Measurements from ENCODE around the gene CFAP221.

CFAP221 gene

DNA sequence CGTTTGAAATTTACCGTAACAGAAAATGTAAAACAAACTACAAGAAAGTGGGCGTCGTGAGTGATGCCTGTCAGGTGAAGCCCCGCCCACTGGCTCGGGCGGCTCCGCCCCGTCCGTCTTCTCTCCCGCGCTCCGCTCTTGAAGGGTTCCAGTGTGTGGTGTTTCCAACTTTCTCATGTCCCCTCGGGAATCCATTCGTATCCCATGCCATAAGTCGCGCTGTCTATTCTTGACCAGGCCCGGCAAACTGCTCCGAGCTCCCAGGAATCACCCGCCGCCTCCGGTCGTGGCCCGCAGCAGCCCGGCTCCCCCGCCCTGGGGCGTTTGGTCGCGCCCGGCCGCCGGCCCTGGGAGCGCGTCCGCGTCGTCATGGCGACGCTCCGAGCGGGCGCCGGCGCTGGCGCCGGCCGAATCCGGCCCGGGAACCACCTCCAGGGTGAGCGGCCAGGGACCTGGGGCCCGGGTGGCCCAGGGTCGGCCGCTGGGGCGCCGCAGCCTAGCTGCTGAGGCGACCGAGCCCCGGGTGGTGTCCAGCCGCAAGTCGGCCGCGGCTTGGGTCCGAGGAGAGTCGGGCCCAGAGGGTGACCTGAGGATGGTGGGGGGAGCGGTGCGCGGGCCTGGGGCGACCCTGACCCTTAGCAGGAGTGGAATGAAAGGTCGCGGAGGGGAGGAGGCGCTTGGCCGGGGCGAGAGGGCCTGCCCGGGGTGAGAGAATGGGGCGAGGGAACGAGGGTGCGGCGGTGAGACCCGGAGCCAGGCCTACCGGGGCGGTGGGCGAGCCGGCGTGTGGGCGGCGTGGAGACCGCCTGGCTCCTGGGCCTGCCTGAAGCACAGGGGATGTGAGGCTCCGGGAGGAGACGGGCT is at the start of gene CFAP221:
Gene CFAP221, plus strand, starts transcription at position 375 of the 864 bp plus-strand sequence. CDS start 1,683 bp downstream, outside the sequence.
- DNase-seq (ENCODE audit: low read depth in 3 of 3): peak in 2 of 3 experiments; percentile 8 to 63

DNA sequence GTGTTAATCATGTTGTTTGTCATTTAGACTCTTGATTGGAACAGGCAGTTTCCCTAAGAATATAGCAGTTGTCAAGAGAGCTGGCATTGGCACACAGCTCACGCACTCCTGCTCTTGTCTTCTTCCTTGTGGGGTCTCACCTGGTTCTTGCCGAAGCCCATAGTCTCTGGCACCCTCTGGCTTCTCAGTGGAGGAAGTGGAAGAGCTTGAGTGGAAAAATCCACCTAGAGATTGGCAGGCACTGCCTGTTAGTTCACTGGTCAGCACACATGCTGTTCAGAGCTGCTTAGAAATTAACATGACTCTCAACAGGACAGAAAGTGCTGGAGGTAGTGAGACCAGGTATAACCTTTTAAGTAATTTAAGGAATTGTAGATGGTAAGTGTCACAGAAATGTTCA is 48.3 kb upstream of the CFAP221 start:
- DNase-seq (ENCODE audit: low read depth in 3 of 3): no peak

DNA sequence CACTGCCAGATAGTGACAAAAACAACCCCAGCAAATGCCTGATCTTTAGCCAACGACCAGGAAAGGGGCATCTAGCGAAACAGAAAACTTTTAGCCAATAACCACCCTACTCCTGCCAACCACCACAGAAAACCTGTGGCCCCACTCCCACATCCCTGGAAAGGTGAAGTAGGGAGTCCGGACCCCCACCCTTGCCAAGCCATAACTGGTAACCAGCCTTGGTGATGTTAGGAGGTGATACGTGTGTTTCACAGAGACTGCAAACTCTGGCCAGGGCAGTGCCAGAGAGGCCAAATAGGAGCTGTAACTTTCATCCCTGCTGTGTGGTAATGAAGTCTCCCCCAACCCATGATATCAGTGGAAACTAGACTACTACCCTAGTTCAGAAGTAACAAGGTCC is 47.6 kb upstream of the CFAP221 start:
- DNase-seq (ENCODE audit: low read depth in 3 of 3): no peak

DNA sequence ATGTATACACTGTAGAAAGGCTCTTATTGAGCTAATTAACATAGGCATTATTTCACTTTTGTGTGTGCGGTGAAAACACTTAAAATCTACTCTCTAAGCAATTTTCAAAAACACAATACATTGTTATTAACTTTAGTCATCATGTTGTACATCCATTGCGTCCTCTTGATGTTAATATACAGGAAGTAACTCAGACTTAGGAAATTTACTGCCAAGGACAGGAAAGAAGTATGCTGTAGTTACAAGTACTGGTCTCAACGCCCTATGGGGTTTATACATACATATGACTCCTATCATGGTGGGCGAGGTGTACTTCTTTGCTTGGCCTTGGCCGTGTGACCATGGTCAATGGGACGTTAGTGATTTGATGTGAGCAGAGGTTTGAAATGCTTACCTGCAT is 35.5 kb upstream of the CFAP221 start:
- no peak for DNase-seq (ENCODE audit: low read depth in 3 of 3)

DNA sequence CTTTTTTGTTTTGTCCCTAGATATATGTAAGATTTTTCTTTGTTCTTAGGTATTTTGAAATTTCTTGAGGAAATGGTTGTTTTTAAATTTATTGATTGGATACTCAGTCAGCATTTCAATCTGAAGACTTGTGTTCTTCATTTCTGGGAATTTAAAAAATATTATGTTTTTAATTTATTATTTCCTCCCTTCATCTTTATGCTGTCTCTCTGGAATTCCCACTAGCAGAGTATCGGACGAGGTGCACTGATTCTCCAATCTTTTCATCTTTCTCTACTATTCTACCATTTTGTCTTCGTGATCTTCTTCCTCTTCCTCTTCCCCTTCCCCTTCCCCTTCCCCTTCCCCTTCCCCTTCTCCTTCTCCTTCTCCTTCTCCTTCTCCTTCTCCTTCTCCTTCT is 32.3 kb upstream of the CFAP221 start:
- DNase-seq (ENCODE audit: low read depth in 3 of 3): no peak

DNA sequence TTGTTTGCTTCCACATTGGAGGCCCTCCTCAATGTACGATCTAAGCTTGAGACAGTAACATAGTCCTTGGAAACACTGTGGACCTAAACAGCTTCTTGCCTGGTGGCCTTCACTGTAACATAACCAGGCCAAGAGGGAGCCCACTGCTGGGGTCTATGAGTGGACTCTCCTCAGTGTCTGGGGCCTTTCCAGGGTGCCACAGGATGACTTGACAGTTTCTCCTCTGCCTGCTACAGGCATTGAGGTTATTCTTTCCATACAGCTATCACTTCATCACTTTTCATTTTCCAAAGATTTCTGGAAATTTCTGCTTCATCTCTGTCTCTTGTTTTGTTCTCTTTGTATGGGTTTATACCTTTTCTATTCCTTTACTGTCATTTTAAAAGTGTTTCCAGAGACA is 31.3 kb upstream of the CFAP221 start:
- DNase-seq (ENCODE audit: low read depth in 3 of 3): no peak

DNA sequence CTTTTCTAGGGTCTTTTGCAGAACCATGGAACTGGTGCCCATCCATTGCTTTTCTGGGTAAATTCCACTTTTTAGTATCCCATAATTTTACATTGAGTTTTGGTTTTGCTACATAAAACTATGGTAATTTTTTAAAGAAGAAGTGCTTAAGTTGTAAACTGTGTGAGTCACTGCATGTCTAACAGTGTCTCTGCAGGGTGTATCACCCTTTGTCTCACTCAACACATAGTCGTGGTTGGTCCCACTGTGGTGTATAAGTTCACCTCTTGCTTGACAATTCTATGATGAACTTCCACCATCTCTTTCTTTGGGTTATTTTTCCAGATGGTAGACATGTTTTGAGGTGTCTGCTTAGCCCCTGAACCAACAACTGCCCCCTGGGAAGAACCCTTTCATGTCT is 30.4 kb upstream of the CFAP221 start:
- no peak for DNase-seq (ENCODE audit: low read depth in 3 of 3)

DNA sequence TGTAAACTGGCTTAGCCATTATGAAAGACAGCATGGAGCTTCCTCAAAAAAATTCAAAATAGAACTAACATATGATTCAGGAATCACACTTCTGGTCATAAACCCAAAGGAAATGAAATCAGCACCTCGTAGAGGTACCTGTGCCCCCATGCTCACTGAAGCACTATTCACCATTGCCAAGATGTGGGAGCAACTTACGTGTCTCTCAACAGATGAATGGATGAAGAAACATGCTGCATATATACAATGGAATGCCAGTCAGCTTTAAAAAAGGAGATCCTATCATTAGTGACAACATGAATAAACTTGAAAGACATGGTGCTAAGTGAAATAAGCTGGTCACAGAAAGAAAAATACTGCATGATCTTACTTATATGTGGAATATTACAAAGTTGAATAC is 28.1 kb upstream of the CFAP221 start:
- DNase-seq (ENCODE audit: low read depth in 3 of 3): no peak

DNA sequence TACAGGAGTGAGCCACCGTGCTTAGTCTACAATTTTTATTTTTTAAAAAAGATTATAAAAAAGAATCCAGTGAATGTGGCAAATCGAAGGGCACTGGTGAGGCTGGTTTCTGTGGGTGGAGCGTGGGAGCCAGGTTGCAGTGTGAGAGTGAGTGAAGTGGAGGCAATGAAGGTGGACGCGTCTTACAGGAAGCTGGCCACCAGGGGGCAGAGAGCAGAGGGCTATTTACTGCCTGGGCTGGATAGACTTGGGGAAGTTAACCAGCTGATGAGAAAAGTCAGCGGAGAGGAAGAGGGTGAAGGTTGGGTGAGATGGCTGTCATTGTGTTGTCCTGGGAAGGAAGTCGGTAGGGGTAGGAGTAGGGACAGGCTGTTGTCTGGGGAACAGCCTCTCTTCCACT is 26.8 kb upstream of the CFAP221 start:
- DNase-seq (ENCODE audit: low read depth in 3 of 3): peak in 1 of 3 experiments; percentile 46

DNA sequence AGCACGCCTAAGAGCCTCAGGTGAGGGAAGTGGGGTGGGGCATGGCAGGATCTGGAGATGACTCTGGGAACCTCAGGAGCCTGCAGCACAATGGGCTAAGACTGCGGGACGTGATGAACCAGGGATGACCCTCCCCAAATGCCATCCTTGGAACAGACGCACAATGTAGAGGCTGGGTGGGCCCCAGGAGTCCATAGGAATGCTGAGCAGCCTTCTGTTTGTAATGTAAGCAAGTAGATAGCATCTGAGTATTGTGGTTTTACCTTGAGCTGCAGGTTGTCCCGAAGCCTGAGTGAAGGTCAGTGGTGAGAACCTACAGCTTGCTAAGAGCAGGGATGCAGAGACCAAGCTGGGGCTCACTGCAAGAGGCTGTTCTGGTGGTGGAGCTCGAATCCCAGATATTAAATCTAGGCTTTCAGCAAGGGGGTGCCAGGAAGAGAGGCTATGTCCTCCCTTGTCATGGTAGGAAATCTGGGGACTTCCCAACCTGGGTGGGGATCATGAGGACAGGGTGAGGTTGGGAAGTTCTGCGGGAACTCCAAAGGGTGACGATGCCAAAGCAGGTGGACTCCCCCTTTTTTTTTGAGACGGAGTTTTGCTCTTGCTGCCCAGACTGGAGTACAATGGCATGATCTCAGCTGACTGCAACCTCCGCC is 25.7 kb upstream of the CFAP221 start:
- DNase-seq (ENCODE audit: low read depth in 3 of 3): no peak

DNA sequence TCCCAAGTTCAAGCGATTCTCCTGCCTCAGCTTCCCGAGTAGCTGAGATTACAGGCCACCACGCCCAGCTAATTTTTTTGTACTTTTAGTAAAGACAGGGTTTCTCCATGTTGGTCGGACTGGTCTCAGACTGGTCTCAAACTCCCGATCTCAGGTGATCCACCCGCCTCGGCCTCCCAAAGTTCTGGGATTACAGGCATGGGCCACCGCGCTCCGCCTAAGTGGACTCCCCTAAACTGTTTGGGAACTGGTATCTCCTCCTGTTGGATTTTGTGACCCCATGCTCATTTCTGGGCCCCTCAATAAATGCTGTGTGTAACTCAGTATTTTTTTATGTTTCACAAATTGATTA is 25.2 kb upstream of the CFAP221 start:
- no peak for DNase-seq (ENCODE audit: low read depth in 3 of 3)

DNA sequence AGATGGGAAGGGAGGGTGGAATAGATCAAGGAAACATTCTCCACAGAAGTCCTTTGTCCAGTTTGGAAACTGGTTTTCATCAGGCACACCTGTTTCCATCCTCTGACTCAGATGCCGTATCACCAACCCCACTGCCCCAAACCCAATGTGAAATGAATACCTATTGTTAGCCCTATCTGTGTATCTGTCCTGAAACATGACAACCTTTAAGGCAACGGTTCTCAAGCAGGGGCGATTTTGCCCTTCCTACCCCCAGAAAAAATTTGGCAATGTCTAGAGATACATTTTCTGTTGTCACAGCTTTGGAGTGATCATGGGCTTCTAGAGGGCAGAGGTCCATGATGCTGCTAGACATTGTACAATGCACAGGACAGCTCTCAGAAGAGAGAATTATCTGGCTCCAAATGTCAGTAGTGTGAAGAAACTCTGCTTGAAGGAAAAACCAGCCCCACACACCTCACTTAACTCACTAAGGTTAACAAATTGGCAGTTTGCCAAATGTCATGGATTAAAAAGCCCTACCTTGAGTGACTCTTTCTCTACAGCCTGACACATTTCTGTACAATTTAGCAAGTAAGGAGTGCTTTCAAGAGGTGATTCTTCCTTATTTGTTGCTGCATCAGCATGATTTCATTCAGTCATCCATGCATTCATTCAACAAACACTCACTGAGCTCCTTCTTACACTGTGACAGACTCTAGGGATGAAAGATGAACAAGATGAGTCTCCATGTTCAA is 23.4 kb upstream of the CFAP221 start:
- DNase-seq (ENCODE audit: low read depth in 3 of 3): no peak

DNA sequence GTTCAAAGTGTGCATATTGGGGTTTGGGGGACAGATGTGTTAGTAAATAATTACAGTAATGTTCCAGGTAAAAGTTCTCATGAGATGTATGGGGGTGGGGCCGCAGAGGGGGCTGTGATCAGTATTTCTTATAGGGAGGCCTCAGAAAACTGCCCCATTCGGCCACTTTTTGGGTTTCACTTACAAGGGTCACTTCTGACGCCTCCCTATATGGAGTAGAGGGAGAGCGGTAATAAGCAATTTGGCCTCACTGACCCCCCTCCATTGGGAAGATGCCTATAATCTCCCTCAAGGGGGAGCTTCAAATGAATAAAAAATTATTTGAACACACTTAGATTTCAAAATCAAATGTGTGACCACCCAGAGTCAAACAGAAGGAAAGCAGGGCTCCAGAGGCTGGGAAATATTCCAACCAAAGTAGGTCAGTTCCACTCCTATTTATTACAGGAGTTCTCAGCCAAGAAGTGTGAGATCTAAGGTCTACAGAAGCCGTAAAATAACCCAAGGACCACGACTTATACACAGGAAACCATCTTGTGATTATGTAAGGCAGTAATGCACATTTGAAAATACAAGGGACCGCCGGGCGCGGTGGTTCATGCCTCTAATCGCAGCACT is 22.7 kb upstream of the CFAP221 start:
- DNase-seq (ENCODE audit: low read depth in 3 of 3): no peak

DNA sequence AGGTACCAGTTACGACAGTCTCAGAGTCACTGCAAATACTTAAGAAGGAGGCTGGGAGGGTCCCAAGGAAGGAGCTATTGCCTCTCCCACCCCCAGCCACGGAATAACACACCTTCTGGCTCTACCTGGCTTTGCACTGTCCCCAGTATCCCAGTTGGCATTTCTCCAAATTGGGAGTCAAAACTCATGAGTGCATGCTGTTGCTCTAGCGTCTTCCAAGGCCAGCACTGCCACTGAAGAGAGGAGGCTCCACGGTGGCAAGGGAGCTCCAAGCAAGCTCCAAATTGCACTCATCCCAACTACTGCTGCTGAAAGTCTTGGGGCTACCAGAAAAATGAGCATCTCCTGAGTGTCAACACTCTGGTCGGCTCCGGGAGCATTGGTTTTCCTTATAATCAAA is 21.6 kb upstream of the CFAP221 start:
- no peak for DNase-seq (ENCODE audit: low read depth in 3 of 3)

DNA sequence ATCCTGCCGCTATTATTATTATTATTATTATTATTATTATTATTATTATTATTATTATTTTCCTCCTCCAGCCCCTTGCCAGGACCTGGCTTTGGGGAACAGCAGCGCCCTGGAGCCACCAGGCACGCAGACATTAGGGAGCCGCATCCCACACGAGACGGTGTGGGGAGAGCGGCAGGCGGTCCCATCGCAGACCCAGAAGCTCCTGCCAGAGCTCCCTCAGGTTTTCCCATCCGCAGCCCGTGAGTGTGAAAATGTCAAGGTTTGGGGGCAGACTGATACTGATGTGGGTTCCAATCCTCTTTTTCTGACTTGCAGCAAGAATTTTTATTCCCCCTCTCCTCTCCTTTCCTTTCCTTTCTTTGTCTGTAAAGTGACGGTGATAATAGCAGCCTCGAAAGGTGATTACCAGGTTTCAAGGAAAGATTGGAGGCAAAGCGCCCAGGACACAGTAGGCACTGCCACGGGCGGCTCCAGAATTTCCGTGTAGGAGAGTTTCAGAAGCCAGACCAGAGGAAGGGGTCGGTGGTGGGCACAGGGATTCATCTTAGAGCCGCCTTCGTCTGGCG is 20.8 kb upstream of the CFAP221 start:
- no peak for DNase-seq (ENCODE audit: low read depth in 3 of 3)

DNA sequence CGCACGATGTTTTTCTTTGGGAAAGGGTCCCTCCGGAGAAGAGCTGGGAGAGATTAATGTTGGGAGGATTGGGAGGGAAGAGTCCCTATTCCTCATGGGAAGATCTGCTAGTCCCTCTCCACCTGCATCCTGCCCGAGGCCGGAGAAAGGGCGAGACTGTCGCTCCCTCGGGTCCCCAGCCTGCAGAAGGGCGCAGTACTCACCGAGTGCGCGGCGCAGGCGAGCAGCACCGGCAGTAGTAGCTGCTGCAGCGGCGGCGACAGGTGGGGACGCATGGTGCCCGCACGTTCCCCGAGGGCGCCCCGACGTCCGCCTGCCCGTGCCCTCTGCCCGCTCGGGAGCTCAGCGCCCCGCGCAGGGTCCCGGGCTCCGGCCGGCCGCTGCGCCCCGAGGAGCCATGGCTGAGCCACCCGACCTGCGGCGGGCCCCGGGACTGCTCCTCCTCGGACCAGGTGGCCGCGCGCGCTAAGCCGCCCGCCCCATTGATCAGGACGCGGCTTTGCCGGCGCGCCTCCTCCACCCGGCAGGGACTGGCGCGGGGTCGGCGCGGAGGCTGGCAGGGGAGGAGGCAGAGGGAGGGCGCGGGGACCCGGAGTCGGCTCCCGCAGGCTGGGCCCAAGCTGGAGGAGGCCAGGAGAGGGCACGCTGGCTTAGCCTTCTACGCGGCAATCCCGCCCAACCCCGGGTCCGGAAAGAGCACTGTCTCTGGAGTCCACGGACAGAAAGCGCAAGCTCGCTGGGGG is 20.1 kb upstream of the CFAP221 start, which contains the start of gene SCTR:
Gene SCTR, minus strand, starts transcription at position 532 of the 743 bp plus-strand sequence. Its CDS starts 257 bp downstream, at position 275.
- DNase-seq (ENCODE audit: low read depth in 3 of 3): no peak

DNA sequence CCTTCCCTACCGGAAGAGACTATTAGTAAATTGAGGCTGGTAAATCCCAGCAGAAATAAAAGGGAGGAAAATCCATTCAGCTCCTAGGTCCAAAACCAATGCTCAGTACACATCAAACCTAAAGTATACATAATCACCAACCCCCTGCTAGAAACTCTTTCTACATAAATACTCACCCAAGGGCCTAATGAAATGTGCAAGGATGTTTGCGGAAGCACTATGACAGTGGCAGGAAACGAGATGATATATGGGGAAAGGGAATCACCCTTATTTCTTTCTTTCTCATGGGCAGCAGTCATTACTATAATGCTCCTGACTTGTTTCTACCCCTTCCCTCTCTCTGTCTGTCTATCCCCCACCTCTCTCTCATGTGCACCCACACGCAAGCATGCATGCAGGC is 18.6 kb upstream of the CFAP221 start:
- DNase-seq (ENCODE audit: low read depth in 3 of 3): no peak

DNA sequence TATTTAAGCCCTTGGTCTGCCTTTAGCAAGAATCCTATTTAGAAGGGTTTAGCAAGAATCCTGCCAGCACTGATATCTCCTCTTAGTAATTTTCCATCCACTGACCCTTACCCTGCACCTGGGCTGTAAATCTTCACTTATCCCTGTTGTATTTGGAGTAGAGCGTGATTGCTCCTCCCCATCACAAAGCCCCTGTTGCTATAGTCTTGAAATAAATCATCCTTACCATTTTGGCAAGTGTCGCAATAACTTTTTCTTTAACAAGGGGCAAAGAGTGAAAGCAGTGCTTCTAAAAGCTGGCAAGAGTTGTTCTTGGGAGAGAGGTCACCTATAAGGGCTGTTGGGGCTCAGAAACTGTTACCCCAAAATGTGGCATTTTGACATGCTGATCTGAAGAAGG is 16.2 kb upstream of the CFAP221 start:
- no peak for DNase-seq (ENCODE audit: low read depth in 3 of 3)

DNA sequence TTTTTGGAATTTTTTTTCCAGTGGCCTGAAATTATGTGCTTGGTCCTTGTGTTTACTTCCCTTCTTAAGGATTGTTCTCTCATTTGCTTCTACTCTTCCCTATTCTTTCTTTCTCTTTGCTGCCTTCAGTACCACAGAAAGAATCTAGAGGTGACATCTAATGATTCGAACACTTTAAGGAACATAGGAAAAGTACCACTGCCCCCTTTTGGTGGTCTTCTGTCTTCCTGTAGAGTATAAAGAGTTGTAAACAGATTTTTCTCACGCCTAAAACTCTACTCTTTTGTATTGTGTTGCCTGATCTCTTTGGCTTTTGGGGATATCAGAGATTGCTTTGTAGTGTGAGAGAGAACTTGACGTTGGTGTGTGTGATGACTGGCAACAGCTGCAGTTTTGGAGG is 13.0 kb upstream of the CFAP221 start:
- no peak for DNase-seq (ENCODE audit: low read depth in 3 of 3)

DNA sequence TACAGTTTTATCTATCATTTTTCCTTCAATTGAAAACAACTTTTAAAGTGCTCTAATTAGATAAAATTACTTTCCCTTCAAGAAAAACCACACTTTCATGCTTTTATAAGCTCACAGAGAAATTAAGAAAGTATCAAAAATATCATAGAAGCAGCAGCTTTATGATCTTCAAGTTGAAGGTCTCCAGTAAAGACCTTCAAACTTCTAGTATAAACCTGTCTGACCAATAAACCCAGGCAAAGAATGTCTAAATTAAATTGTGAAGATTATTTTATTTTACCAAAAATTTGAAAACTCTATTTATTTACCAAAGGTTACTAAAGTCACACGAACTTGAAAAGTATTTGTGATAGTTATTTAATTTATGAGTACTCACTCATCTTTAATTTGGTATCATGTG is 10.7 kb upstream of the CFAP221 start:
- no peak for DNase-seq (ENCODE audit: low read depth in 3 of 3)

DNA sequence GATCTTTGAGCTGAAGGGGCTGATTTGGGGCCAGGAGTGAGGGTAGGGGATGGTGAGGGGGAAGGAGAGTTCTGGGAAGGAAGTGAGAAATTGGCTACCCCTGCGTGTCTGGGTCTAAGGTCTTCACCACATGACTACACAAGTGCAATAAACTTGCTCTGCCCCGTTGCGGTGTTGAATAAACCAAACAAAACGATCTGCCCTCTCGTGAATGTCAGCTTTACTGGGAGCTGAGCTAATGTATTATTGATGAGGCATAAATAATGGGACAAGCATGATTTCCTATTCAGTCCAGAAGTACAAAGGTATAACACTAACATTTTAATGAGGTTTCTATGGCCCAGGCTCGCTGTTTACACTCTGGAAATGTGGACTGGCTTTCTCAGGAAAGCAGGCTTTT is 8.0 kb upstream of the CFAP221 start:
- DNase-seq (ENCODE audit: low read depth in 3 of 3): no peak
